Fibroblast of gingiva (primary cell): ENCODE results near the gene HIVEP1.

Experiments used
- DNase-seq: peaks from one replicate; pipeline ENCODE4 v3.0.0-alpha.2; 2011; ENCODE audit warnings: low read depth

The HIVEP1 gene

DNA sequence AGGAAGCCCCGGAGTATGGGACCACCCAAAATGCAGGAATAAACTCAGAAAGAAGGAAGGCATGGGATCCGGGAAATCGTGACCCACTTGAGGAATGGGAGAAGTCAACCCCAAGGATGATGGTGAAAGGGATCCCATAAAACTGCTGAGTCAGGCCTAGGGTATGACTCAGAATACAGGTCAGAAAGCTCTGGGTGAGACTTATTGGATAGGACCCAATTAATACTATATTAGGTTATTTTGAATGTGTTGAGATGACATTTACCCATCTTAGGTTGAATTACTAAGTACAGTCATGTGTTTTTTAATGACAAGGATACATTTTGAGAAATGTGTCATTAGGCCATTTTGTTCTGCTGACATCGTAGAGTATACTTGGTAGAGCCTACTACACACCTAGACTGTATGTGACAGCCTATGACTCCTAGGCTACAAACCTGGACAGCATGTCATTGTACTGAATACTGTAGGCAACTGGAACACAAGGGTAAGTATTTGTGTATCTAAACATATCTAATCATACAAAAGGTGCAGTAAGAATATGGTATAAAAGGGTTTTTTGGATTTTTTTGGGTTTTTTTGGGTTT, 17.1 kb upstream of the HIVEP1 start:
- DNase-seq = no peak

DNA sequence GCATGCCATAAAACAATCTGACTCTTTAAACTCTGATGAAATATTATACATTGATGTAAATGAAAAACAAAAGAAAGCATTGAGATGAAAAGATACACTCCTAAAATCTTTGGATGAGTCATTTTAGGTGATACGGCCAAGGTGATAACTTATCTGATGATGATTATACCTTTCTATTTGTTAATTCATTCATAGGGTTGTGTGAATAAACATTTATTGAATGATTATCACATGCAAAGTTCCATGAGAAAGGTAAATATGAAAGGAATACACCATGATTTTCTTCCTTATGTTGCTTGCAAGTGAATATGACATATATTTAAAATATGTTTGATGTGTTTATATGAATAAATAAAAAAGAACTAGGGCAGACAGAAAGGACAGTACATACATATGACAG, 15.4 kb upstream of the HIVEP1 start:
- no peak for DNase-seq

GRCh38 chr6:11999246-11999645, 12.9 kb upstream of the HIVEP1 start:
- no peak for DNase-seq

DNA sequence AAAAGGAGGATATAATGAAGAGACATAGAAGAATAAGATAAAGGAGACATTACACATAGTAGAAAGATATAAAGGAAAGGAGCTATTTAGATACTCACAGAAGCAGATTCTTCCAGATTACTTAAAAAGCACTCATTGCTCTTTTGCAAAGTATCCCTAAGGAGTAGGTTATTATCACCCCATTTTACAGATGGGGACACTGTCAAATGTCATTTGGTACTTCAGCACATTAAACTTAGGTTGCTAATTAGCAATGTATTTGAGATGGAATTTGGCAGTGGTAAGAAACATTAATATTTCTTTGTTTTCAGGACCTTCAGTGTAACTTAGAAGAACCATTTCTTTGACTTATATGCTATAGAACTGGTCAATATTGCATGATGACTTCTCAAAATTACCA, 11.9 kb upstream of the HIVEP1 start:
- DNase-seq = no peak

GRCh38 chr6:12001004-12001705, 11.0 kb upstream of the HIVEP1 start:
- peak; percentile 52 for DNase-seq

DNA sequence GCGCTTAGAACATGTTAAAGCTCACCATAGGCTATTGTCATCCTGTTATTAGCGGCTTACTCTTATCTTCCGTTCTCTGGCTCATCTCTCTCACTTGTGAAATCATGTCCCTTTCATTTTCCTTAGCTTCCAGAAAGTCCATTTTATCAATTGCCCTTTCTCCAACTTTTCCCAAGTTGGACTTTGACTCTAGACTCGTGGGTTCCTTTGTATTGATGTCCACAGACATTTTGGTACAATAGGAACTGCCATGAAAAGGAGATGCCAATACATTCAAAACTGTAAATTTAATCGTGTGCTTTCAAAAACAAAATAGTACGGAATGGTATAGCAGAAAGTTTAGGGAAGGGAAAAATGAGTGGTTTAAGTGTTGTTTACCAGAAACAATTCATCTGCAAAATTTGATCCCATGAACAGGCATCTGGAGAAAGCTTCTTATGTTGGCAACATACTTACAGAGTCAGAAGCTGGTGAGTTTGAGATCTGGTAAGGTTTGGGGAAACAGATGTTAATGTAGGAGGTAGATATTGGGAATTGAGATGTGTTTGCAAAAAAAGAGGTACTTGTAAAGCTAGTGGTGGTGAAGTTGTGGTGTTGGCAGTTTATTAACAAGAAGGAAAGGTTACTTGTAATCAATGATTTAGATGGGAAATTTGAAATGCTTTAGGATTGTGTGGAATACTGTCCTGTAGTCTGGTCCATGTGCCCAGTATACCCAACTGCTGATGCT, 10.2 kb upstream of the HIVEP1 start:
- DNase-seq = no peak

GRCh38 chr6:12007473-12007872, 4.6 kb upstream of the HIVEP1 start:
- no peak for DNase-seq

DNA sequence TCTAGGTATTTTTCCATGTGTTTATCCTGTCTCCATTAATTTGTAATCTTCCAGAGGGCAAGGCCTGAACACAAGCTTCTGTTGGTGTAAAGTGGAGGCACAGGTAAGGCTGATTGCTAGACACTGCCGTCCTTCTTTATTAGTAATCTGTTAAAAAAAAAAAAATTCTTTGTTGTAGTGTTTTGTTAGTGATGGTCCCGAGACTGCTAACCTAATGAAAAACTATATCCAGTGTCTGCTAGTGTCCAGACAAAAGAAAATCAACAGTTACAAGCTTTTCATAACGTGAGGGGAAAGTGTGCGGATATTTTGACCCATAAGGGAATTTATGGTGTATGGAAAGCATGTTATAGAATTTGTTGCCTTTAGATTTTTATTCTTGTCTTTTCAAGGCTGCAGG, 4.2 kb upstream of the HIVEP1 start:
- DNase-seq = no peak

GRCh38 chr6:12008366-12009179, 3.5 kb upstream of the HIVEP1 start:
- DNase-seq = peak; percentile 71

- no peak for DNase-seq
Measured at GRCh38 chr6:12009180-12009685, 2.9 kb upstream of the HIVEP1 start.

DNA sequence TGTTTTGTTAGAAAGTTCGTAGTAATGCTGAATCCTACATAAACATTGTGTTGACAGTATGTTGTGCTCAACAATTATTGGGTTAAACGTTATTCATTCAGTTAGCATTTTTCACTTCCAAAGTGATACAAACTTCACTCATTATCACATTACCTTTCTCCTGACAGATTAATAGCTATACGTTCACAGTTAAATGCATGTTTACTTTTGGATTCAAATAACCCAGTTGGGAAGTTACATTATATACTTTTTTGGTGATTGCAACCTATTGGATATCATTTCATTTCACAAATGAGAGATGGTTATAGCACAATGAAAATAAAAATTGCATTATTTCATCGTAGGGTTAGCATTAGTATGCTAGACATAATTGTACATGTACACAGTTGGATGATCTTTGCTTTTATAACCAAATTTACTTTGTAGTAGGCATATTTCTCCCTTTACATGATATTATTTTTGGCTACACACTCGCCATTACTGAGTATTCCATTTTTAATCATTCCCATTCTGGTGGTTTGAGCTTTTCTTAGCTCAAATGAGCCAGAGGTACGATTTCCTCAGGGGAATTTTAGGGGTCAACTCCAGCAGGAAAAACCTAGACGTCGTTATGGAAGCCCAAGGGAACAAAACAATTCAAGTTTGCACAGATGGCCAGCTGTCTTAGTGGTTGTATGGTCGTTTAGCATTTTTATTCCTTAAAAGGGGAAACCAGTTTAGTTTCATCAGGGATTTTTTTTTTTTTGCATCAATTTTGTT, 2.1 kb upstream of the HIVEP1 start:
- DNase-seq = peak; percentile 88

DNA sequence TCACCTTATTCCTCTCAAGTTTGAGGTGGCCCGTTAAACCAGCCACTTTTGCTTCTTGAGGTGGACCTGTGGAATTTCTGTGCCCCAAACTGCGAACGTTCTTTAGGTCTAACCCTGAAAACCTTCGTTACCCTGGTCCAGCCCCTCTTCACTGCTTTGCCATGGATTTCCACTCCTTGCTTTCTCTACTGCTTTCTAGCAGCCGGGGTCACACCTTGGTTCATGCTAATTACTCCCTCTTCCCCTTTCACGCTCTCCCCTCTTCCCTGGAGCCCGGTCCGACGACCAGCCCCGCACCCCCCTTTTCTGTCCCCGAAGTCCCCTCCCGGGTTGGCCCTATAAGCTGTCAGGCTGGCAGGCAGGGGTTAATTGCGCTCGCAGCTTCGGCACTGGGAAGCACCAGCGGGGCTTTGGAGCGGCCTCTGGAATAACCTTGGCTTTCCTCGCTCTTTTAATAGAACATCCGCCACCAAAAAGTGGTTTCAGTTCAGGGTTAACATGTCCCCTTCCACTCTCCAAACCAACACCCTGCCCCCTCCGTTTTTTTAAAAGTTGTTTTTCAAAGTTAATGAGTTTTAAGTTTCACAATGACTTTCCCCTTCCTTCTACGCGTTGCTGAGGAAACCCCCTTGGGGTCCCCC, 1.4 kb upstream of the HIVEP1 start:
- DNase-seq = no peak

GRCh38 chr6:12011276-12012037, 655 bp upstream of the HIVEP1 start:
- peak; percentile 99 for DNase-seq

DNA sequence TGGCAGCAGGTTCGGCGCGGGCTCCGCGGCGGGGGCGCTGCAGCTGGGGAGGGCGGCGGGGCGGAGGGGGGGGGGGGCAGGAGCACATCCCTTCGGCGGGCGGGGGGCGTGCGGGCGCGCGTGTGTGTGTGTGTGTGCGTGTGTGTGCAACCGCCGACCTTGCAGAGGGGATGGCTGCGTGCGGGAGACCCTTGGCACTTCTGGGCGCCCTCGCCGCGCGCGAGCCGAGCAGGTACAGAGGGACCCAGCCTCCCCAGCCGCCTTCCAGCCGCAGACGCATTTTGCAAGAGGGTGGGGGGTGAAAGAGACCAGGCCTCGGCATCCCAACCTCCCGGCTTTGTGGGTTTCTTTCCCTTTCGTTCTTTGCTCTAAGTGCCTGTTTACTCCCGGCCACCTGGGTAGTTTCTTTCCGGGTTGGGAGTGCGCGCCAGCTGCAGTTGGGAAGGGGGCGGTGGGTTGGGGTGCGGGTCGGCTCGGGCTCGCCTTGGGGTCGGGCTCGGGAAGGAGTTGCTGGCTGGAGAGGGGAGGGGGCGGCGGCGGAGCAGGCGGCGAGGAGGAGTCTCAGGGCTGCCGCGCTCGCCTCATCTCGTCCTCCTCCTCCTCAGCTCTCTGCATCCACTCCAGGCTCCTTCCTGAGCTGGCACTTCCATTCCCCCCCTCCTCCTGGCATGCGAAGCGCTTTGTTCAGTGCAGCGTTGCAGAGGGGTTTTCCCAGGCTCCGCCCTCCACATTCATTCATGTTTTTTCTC, 620 bp downstream of the HIVEP1 start:
- DNase-seq = peak; percentile 79

- DNase-seq = no peak
Measured at GRCh38 chr6:12013307-12013719, 1.2 kb downstream of the HIVEP1 start.

- peak; percentile 15 for DNase-seq
Measured at GRCh38 chr6:12014027-12014872, 2.1 kb downstream of the HIVEP1 start.

DNA sequence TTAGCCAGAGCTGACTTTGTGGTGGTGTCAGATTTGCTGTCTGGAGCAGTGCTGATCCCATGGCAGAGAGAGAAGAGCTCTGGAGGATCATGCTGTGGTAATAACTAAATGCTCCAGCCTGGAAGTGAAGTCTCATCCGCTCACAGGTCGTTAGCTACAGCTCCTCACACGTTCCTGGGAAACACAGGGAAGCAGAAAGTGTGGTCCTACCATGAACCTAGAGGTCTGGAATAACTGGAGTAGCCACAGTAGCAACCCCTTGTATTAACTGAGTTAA, 2.7 kb downstream of the HIVEP1 start:
- no peak for DNase-seq

DNA sequence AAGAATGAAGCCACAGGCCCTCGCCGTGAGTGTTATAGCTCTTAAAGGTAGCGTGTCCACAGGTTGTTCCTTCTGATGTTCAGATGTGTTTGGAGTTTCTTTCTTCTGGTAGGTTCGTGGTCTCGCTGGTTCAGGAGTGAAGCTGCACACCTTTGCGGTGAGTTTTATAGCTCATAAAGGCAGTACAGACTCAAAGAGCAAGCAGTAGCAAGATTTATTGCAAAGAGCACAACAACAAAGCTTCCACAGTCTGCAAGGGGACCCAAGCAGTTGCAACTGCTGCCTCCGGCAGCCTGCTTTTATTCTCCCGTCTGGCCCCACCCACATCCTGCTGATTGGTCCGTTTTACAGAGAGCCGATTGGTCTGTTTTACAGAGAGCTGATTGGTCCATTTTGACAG, 5.2 kb downstream of the HIVEP1 start:
- DNase-seq = no peak

DNA sequence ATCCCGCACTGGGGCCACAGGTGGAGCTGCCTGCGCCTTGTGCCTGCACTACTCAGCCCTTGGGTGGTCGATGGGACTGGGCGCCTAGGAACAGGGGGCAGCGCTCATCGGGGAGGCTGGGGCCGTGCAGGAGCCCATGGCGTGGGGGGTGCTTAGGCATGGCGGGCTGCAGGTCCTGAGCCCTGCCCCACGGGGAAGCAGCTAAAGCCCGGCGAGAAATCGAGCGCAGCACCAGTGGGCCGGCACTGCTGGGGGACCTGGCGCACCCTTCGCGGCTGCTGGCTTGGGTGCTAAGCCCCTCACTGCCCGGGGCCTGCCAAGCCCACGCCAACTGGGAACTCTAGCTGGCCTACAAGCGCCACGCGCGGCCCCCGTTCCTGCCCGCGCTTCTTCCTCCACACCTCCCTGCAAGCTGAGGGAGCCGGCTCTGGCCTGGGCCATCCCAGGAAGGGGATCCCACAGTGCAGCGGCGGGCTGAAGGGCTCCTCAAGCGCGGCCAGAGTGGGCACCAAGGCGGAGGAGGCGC, 5.8 kb downstream of the HIVEP1 start:
- DNase-seq = no peak
